IPS-15b (cell line): ENCODE measurements around the gene PLEKHJ1.

Experiments used
- H3K27me3 ChIP-seq: one replicate; pipeline ENCODE4 v1.6.1; 2013; ENCODE audit warnings: low read length; ENCODE audit not compliant: control insufficient read depth, insufficient read depth
- H3K36me3 ChIP-seq: one replicate; pipeline ENCODE4 v1.6.1; 2013; ENCODE audit warnings: low read length; ENCODE audit not compliant: control insufficient read depth, insufficient read depth
- H3K4me1 ChIP-seq: one replicate; pipeline ENCODE4 v1.6.1; 2013; ENCODE audit warnings: mild to moderate bottlenecking, low read length; ENCODE audit not compliant: control insufficient read depth, insufficient read depth
- H3K4me3 ChIP-seq: one replicate; pipeline ENCODE4 v1.5.1; 2013; ENCODE audit warnings: low read depth, low read length
- H3K9ac ChIP-seq: one replicate; pipeline ENCODE4 v1.6.1; 2013; ENCODE audit warnings: low read depth, mild to moderate bottlenecking, low read length
- H3K9me3 ChIP-seq: one replicate; pipeline ENCODE4 v1.6.1; 2013; ENCODE audit warnings: mild to moderate bottlenecking, low read length; ENCODE audit not compliant: control insufficient read depth, insufficient read depth

Gene PLEKHJ1

GRCh38 chr19:2252055-2252796 lies 16.1 kb upstream of the PLEKHJ1 start:
- Histone ChIP-seq H3K36me3 (peaks cover 4% of the 10 kb centered on the region), H3K4me1 (no peaks in the 10 kb centered on the region), H3K9ac (no peak overlapping the region), H3K4me3 (no peak overlapping the region), H3K27me3 (no peaks in the 10 kb centered on the region), H3K9me3 (no peaks in the 10 kb centered on the region)

GRCh38 chr19:2251106-2252054 lies 15.3 kb upstream of the PLEKHJ1 start:
- Histone ChIP-seq H3K36me3 (peaks cover 12% of the 10 kb centered on the region), H3K4me3 (no peak overlapping the region), H3K4me1 (no peaks in the 10 kb centered on the region), H3K9ac (no peak overlapping the region), H3K27me3 (no peaks in the 10 kb centered on the region), H3K9me3 (no peaks in the 10 kb centered on the region)

- no peak overlapping the region for H3K4me3 ChIP-seq
- peaks cover 19% of the 10 kb centered on the region for H3K36me3 ChIP-seq
- no peaks in the 10 kb centered on the region for H3K4me1 ChIP-seq
- H3K9me3 ChIP-seq = no peaks in the 10 kb centered on the region
- no peaks in the 10 kb centered on the region for H3K27me3 ChIP-seq
- H3K9ac ChIP-seq = no peak overlapping the region
Observed at GRCh38 chr19:2250766-2251105, 14.6 kb upstream of the PLEKHJ1 start.

GRCh38 chr19:2249880-2250765 lies 14.0 kb upstream of the PLEKHJ1 start:
- Histone ChIP-seq H3K27me3 (no peaks in the 10 kb centered on the region), H3K4me1 (no peaks in the 10 kb centered on the region)

GRCh38 chr19:2249010-2249866 lies 13.1 kb upstream of the PLEKHJ1 start, which contains the start of gene AMH:
Gene AMH (plus strand): TSS chr19:2249323. CDS start chr19:2249333, 10 bp downstream.
- Histone ChIP-seq H3K9me3 (no peaks in the 10 kb centered on the region), H3K4me3 (no peak within 1 kb of the TSS), H3K9ac (no peak within 1 kb of the TSS), H3K27me3 (no peaks in the 10 kb centered on the region), H3K4me1 (no peaks in the 10 kb centered on the region), H3K36me3 (peaks cover 34% of the 10 kb centered on the region)

More at GRCh38 chr19:2249880-2250765, 14.0 kb upstream of the PLEKHJ1 start:
- no peaks in the 10 kb centered on the region for H3K9me3 ChIP-seq
- H3K9ac ChIP-seq = no peak overlapping the region
- H3K36me3 ChIP-seq = peaks cover 25% of the 10 kb centered on the region
- H3K4me3 ChIP-seq = no peak overlapping the region

GRCh38 chr19:2248136-2249009 lies 12.2 kb upstream of the PLEKHJ1 start:
- no peaks in the 10 kb centered on the region for H3K4me1 ChIP-seq
- peaks cover 42% of the 10 kb centered on the region for H3K36me3 ChIP-seq
- H3K27me3 ChIP-seq = no peaks in the 10 kb centered on the region
- H3K4me3 ChIP-seq = no peak overlapping the region
- H3K9ac ChIP-seq = no peak overlapping the region
- H3K9me3 ChIP-seq = no peaks in the 10 kb centered on the region

GRCh38 chr19:2247433-2248101 lies 11.4 kb upstream of the PLEKHJ1 start:
- no peaks in the 10 kb centered on the region for H3K27me3 ChIP-seq
- H3K36me3 ChIP-seq = peaks cover 48% of the 10 kb centered on the region
- no peaks in the 10 kb centered on the region for H3K4me1 ChIP-seq
- no peaks in the 10 kb centered on the region for H3K9me3 ChIP-seq
- H3K9ac ChIP-seq = no peak overlapping the region
- H3K4me3 ChIP-seq = no peak overlapping the region

- Histone ChIP-seq H3K4me1 (no peaks in the 10 kb centered on the region), H3K36me3 (peaks cover 52% of the 10 kb centered on the region), H3K4me3 (no peak overlapping the region), H3K9ac (no peak overlapping the region), H3K9me3 (no peaks in the 10 kb centered on the region), H3K27me3 (no peaks in the 10 kb centered on the region)
Observed at GRCh38 chr19:2246801-2247361, 10.8 kb upstream of the PLEKHJ1 start.

GRCh38 chr19:2246014-2246620 lies 10.0 kb upstream of the PLEKHJ1 start:
- H3K9ac ChIP-seq = no peak overlapping the region
- no peak overlapping the region for H3K4me3 ChIP-seq
- no peaks in the 10 kb centered on the region for H3K4me1 ChIP-seq
- H3K9me3 ChIP-seq = no peaks in the 10 kb centered on the region
- H3K27me3 ChIP-seq = no peaks in the 10 kb centered on the region
- H3K36me3 ChIP-seq = peaks cover 53% of the 10 kb centered on the region
